Peyer's patch (tissue), 4 donors: ENCODE measurements around the gene CYB561. TPM values are rescaled to one million over a fixed set of nuclear protein-coding genes. Genes with fewer than 3 reads are reported as not detected.

ENCODE experiments used
- DNase-seq, 3 donors: peaks; one replicate each; pipeline ENCODE4 v3.0.0-alpha.2; 2017 to 2019
- H3K27ac ChIP-seq, 4 donors: fragments of 200-600 bp; sonication (generic); one replicate each; pipeline ENCODE4 v1.5.1; 2016 to 2019
- H3K27me3 ChIP-seq, 2 donors: fragments of 200-600 bp; sonication (generic); one replicate each; pipeline ENCODE4 v1.5.1; 2019
- H3K36me3 ChIP-seq, 3 donors: fragments of 200-600 bp; sonication (generic); one replicate each; pipeline ENCODE4 v1.5.1; 2016 to 2019
- H3K4me1 ChIP-seq, 4 donors: fragments of 200-600 bp; sonication (generic); one replicate each; pipeline ENCODE4 v1.5.1; 2016 to 2019
- H3K4me3 ChIP-seq, 4 donors: fragments of 200-600 bp; sonication (generic); 1 replicate in 3 of 4; 2 replicates in 1 of 4; pipeline ENCODE4 v1.5.1; 2016 to 2019; ENCODE audit warnings: mild to moderate bottlenecking in 1 of 4
- H3K9me3 ChIP-seq, 4 donors: fragments of 200-600 bp; sonication (generic); one replicate each; pipeline ENCODE4 v1.5.1; 2016 to 2019; ENCODE audit warnings: mild to moderate bottlenecking in 1 of 4
- CTCF ChIP-seq, 6 experiments: fragments of 450-650 bp in 4 of 6; fragments of 200-600 bp in 2 of 6; sonication (generic) in 1 of 6; IDR thresholded peaks; one replicate each; pipeline ENCODE4 v1.5.1; 2017 to 2019; ENCODE audit warnings: antibody characterized with exemption in 6 of 6, mild to moderate bottlenecking in 3 of 6, moderate library complexity in 1 of 6
- POLR2A ChIP-seq, 2 donors: fragments of 450-650 bp; IDR thresholded peaks; one replicate each; pipeline ENCODE4 v1.5.1; 2017; ENCODE audit warnings: antibody characterized with exemption in 2 of 2, mild to moderate bottlenecking in 2 of 2, moderate library complexity in 2 of 2
- small RNA-seq, 2 donors: library from RNA; depleted of rRNA; stranded (forward); fragments of <200 nt; gene quantifications; one replicate each; pipeline ENCODE3, GENCODE V24; 2016
- total RNA-seq, 4 donors: library from RNA; depleted of rRNA; stranded (reverse); fragments of >200 nt; gene quantifications; one replicate each; pipeline ENCODE4 v1.1.0, GENCODE V29; 2016

The CYB561 gene
- total RNA-seq, 4 donors from 2014 or later = 42.9 to 161 (median 98.5) TPM

- no peak for TF ChIP-seq CTCF (IDR thresholded peaks at IDR 0.05)
- TF ChIP-seq POLR2A (IDR thresholded peaks at IDR 0.05) = no peak
- Histone ChIP-seq H3K36me3 (no peaks in the 10 kb centered on the region), H3K9me3 (no peaks in the 10 kb centered on the region), H3K27ac (no peak overlapping the region), H3K27me3 (no peaks in the 10 kb centered on the region), H3K4me3 (no peak overlapping the region), H3K4me1 (no peaks in the 10 kb centered on the region)
- DNase-seq = no peak
Observed at GRCh38 chr17:63395075-63395805, 50.9 kb downstream of the CYB561 start.

DNA sequence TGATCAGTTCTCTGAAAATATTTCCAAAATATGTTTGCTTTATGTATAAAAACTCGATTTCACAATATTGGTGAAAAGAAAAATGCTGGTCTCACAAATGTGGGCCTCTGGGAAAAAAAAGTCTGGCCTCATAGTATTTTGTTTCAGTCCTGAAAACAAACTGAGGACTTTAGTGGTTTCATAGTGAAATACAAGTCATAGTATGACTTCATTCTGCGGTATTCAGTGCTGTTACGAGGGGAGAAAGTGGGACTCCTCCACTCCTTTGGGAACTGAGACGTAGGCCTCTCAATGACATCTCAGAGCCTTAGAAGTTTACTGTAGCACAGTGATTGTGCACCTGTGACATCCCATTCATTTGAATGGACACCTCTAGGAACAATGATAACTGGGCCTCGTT, 56.0 kb downstream of the CYB561 start:
- no peak overlapping the region for H3K4me3 ChIP-seq
- H3K9me3 ChIP-seq = no peaks in the 10 kb centered on the region
- no peaks in the 10 kb centered on the region for H3K36me3 ChIP-seq
- no peak overlapping the region for H3K27ac ChIP-seq
- no peak for DNase-seq
- TF ChIP-seq CTCF (IDR thresholded peaks at IDR 0.05) = no peak
- no peak for TF ChIP-seq POLR2A (IDR thresholded peaks at IDR 0.05)
- H3K27me3 ChIP-seq = no peaks in the 10 kb centered on the region
- H3K4me1 ChIP-seq = no peaks in the 10 kb centered on the region

GRCh38 chr17:63387656-63388340, 58.3 kb downstream of the CYB561 start:
- H3K27ac ChIP-seq = no peak overlapping the region
- H3K4me3 ChIP-seq = no peak overlapping the region

GRCh38 chr17:63382826-63383225, 63.3 kb downstream of the CYB561 start:
- Histone ChIP-seq H3K9me3 (no peaks in the 10 kb centered on the region), H3K36me3 (no peaks in the 10 kb centered on the region), H3K4me3 (no peak overlapping the region), H3K27me3 (no peaks in the 10 kb centered on the region), H3K27ac (no peak overlapping the region), H3K4me1 (no peaks in the 10 kb centered on the region)
- TF ChIP-seq POLR2A (IDR thresholded peaks at IDR 0.05) (no peak), CTCF (IDR thresholded peaks at IDR 0.05) (no peak)
- DNase-seq = no peak

More at GRCh38 chr17:63387656-63388340, 58.3 kb downstream of the CYB561 start:
- Histone ChIP-seq H3K4me1 (no peaks in the 10 kb centered on the region), H3K36me3 (no peaks in the 10 kb centered on the region), H3K9me3 (no peaks in the 10 kb centered on the region), H3K27me3 (no peaks in the 10 kb centered on the region)
- no peak for TF ChIP-seq CTCF (IDR thresholded peaks at IDR 0.05)
- no peak for TF ChIP-seq POLR2A (IDR thresholded peaks at IDR 0.05)
- DNase-seq = no peak

Small RNA genes lying within 50 kb of the gene (small RNA-seq; reads per million reads assigned to genes)
- gene AC005828.6 = 0 reads per million in 2 donors

Other genes starting within 250 kb of the CYB561 start
- 1,000 to 10,000 TPM in 2 of 4 donors, 100 to 1,000 TPM in 1, 10 to 100 TPM in 1; 42.9 to 1,678 (median 1,106) TPM for gene ACE, start 30.8 kb upstream of the CYB561 start, total RNA-seq
- 10 to 100 TPM in 3 of 4 donors, 1 to 10 TPM in 1; 3.3 to 78.6 (median 26.7) TPM for gene KCNH6, start 77.1 kb upstream of the CYB561 start, total RNA-seq
- gene DCAF7, start 104.2 kb upstream of the CYB561 start, total RNA-seq = 10 to 100 TPM; 32.2 to 65.3 (median 48.9) TPM
- 10 to 100 TPM; 12.4 to 38.7 (median 36.0) TPM for gene TACO1, start 154.6 kb upstream of the CYB561 start, total RNA-seq
- gene MAP3K3, start 176.1 kb upstream of the CYB561 start, total RNA-seq = 10 to 100 TPM; 17.3 to 61.9 (median 39.2) TPM